GM18498 (cell line): Measurements from ENCODE around the gene UQCC2.

Source experiments
- ATAC-seq: cut with Tn5 transposase; IDR thresholded peaks from one replicate; pipeline ENCODE4 v1.9.1; 2021; ENCODE audit warnings: mild to moderate bottlenecking, moderate library complexity; ENCODE audit not compliant: unreplicated experiment

The UQCC2 gene

DNA sequence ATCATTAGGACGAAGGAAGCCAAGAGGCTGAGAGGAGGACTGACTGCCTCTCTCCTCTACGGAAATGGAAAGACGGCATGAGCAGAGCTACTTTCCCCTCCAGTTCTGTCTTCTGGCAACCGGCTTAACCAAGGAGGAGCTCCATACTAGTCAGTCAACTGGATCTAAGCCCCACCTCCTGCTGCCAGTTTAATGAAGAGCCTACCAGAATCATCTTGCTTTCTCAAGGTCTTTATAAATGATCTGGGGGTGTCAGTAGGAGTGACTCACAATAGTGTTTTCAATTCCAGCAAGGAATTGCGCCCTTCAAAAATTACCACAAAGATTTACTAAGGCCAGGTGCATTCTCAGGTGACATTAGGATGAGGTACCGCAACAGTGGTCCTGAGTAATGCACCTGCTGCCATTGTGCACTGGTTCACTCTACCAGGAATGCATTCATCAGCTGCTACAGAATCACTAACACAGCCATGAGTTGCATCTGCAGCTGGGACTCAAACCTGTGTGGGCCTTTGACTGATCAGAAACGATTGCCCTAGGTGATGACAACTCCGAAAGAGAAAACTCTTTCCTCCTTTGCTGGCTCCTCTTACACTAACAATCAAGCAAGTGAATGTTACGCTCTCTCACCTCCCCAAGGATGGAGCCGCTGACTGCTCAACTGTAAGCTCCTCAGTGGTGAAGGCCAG lies 2.8 kb downstream of the UQCC2 start:
- no peak for ATAC-seq

- ATAC-seq: no peak
Observed at GRCh38 chr6:33707771-33708170, 3.7 kb downstream of the UQCC2 start.

DNA sequence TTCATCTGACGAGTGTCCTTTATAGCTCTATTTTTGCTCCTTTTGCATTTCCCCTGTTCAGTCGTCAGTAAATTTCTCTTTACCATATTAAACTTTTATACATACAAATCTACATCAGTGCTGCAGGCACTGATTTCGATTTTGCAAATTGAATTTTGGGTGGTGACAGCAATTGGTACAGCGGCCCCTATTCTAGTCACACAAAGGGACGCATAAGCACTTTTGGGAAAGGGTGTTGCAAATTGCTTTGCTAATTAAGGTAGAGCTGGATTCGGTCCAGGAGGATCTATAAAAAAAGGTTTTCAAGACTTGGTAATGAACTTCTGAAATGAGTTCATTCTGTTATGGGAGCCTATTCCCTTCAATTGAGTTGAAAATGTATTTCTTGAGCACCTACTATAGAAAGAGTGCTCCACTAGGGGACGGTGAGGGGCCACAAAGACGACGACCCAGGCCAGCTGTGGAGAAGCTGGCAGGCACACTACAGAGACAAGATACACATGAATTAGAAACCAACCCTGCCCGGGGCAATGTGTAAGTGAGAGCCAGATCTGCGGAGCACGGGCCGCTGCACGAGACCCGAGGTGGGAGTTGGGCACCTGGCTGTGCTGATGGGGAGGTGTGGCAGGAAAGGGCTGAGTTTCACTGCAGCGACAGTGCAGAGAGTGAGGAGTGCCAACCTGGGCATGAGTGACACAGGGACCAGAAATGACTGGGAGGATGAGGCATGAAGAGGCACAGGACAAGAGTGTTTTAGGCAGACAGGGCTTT lies 5.4 kb downstream of the UQCC2 start:
- ATAC-seq: no peak

DNA sequence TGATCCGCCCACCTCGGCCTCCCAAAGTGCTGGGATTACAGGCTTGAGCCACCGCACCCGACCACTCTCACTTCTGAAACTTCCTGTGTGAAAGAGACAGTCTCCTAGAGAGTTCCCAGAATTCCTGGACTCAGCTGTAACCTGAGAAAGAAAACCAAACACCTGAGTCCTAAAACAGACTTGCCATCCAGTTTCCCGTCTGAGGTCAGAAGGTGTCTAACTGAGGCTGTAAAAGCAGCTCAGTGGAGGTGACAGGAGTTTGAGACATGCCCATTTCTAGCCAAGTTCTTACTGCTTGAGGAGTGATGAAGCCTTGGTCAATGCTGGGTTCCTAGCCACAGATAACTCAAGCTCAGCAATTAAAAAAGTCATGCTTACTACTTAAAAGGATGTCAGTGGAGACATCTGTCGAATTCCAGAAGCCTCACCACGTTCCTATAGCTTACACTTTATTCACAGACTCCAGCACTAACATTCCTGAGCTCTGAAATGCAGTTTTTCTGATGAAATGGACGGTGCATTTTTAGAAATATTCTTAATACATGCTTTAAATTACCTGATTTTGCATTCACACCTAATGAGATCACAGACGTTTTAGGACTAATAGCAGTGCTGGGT lies 6.1 kb downstream of the UQCC2 start:
- ATAC-seq: no peak

DNA sequence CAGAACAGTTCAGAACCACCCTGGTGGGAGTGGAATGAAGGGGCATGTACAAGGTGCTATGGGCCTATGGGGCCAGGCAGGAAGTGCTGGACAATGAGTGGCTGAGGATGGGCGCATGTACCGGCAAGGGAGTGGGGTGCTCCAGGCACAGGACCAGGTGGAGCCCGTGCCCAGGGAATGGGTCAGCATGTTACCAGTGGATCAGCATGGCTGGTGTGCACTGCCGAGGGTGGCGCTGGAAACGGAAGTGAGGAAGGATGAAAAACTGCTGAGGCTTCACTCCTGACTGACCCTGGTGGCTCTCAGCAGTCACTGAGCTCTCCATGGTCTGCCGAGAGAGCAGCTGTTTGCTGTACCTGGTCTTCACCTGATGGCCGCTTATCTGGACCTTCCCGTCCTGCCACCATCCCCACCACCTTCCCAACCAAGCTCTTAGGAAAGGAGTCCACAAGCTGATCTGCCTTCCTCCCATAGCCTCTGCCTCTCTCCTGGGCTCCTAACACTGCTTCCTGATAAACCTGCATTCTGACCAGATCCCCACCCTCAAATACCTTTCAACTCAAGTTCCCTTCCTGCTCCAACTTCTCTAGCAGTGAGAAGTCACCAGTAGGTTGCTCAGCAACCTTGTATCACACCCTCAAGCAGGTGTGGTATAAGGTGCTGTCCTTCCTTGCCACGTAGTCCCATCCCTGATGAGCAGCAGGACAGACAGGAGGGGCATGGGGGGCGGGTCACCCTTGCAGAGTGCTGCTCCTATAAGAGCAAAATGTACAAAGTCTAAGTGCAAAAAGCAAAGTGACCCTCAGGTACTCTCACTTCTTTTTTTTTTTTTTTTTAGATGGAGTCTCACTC lies 7.1 kb downstream of the UQCC2 start:
- ATAC-seq: no peak

GRCh38 chr6:33702345-33702977 lies 9.0 kb downstream of the UQCC2 start:
- ATAC-seq: no peak

GRCh38 chr6:33700391-33701050 lies 11.0 kb downstream of the UQCC2 start:
- ATAC-seq: no peak

DNA sequence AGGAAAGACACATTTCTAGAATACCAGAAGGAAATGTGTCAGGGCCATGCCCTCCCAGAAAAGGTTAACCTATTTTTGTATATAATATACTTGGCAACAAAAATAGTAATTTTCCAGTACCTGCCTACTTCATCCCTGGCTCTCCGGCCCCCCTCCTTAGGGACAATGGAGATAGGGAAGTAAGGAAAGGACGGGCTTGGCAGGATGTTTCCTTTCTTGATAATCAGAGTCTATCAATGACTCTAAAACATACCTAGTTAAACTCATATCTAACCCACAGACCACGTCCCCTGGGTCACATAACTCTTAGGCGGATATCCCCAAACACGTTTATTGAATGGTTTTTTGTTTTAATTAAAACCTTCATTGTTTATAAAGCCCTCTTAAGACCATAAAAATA lies 11.8 kb downstream of the UQCC2 start:
- ATAC-seq: no peak

GRCh38 chr6:33699131-33699530 lies 12.4 kb downstream of the UQCC2 start:
- no peak for ATAC-seq

- no peak for ATAC-seq
Observed at GRCh38 chr6:33698494-33698893, 13.0 kb downstream of the UQCC2 start.

GRCh38 chr6:33697845-33698244 lies 13.7 kb downstream of the UQCC2 start:
- no peak for ATAC-seq

DNA sequence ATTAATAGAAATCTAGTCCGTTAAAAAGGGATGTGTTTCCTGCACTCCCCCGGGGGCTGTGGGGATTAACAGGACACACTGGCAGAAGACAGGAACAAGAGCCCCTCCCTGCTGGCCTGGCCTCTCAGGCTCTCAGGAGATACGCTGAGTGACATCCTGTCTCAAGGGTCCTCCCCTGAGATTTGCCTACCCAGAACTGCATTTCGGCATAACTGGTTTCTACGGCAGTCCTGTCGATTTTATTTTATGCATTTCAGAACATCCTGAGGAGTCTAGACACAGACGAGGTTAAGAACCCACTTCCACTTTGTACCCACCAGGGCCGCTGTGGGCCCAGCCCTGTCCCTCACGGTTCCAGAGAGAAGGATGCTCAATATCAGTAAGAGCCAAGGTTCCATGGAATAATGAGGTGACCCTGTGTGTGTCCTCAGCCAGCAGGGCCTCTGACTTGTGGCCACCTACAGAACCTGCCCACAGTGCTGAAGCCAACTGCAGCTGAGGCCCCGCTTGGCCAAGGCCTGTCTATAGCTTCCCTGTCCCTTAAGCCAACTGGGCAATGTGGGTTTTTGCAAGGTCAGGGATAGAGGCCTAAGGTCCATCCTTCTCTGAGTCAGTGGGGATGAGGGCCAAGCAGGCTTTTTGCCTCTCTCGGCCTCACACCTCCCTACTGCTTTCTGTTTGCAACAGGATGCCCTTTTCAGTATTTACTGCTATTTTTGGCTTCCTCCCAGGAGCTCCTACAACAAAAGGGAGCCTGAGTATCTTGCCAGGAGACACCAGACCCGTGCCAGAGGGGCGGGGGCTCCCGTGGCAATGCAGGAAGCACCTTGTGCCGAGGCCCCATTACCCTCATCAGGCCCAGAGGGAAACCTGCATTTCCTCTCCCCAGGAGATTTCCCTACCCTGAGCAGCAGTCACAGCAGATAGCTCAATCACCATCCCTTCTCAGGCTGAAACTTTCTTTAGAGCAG lies 14.7 kb downstream of the UQCC2 start:
- no peak for ATAC-seq

DNA sequence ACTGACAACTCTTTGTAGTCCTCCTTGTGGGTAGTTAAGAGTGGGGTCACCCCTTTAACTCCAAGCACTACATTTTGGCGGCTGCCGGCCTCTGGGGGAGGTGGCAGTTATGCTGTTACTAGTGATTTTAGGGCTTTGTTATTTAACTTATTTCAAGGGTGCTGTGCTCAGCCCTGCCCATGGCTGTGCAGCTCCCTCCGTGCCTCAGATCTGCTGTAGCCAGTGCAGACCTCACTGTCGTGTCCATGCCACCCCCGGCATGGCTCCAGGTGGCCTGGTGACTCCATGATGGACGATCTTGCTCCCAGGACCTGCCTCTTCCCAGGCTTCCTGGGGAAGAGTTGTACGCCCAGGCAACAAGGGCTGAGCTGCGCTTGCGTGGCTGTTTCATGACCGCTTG lies 15.4 kb downstream of the UQCC2 start:
- no peak for ATAC-seq

- ATAC-seq: no peak
Observed at GRCh38 chr6:33695451-33695887, 16.0 kb downstream of the UQCC2 start.

DNA sequence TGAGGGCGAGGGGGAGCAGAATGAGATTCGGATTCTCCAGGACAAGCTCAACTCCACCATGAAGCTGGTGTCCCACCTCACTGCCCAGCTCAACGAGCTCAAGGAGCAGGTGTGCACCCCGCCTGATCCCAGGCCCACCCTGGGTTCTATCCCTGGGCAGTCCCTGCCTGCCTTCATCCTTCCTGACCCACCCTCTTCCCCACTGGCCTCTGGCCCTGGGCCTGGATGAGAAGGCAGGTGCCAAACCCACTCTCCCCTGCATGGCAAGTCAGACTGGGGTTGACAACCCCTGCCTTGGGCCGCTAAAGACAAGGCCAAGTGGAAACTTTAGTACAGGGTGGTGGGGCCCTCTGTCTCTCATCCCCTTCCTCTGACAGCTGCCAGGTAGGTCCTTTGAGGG lies 16.5 kb downstream of the UQCC2 start:
- ATAC-seq: no peak

- ATAC-seq: no peak
Observed at GRCh38 chr6:33694401-33694931, 17.0 kb downstream of the UQCC2 start.

DNA sequence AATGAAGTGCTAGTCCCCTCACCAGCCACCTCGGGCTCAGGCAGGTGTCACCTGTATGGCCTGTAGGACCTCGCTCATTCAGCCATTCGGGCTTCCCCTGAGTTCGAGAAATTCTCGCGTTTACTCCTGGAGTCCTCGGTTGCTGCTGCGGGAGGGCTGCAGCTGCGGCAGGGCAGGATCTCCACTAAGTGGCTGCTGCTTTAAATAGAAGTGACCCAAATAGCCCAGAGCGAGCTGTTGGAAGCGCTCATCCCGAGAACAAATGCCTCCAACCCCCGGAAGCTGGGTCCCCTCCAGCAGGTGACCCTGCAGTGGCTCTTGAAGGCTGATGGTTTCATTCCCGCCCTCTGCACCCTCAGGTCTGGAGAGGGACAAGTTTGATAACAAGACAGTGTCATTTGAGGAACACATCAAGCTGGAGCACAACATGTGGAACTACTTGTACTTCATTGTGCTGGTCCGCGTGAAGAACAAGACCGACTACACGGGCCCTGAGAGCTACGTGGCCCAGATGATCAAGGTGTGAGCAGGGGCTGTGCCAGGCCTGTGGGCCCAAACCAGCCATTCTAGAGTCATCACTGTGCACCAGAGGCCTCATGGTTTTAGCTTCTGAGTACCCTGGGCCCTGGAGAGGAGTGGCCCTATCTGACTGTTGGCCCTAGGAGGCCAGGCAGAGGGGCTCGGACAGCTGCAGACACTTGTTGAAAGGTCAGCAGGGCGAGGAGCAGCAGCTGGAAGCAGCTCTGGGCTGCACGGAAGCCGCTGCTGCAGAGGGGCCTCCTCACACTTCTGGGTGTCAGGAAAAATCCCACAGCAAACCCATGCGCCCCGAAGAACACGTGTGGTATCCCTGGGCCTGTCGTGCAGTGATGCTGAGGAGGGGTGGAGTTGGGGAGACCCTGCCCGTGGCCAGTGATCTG lies 18.1 kb downstream of the UQCC2 start:
- ATAC-seq: no peak

DNA sequence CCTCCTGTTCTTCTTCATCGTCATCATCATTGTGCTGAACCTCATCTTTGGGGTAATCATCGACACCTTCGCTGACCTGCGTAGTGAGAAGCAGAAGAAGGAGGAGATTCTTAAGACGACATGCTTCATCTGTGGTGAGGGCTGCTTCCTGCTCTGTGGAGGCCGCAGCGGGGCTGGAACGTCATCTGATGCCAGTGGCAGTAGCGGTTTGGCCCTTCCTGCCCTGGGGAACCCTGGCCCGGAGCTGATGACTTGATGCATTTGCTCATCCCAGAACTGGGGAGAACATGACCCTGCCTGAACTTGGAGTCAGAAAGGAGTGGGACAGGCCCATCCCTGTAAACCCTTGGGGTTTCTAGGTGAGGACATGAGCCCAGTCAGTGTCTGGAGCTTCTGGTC lies 18.7 kb downstream of the UQCC2 start:
- ATAC-seq: no peak
